HG03280 (cell line): Measurements from ENCODE around the gene UBR1.
"Not testable (repeated sequence)": the region's sequence is repeated elsewhere in the genome, so short reads cannot be mapped to it uniquely, and the experiment has no call there.

Experiments used
- ATAC-seq: cut with Tn5 transposase; IDR thresholded peaks from one replicate; pipeline ENCODE4 v1.9.1; 2021; ENCODE audit warnings: mild to moderate bottlenecking, moderate library complexity; ENCODE audit not compliant: unreplicated experiment

UBR1 gene

DNA sequence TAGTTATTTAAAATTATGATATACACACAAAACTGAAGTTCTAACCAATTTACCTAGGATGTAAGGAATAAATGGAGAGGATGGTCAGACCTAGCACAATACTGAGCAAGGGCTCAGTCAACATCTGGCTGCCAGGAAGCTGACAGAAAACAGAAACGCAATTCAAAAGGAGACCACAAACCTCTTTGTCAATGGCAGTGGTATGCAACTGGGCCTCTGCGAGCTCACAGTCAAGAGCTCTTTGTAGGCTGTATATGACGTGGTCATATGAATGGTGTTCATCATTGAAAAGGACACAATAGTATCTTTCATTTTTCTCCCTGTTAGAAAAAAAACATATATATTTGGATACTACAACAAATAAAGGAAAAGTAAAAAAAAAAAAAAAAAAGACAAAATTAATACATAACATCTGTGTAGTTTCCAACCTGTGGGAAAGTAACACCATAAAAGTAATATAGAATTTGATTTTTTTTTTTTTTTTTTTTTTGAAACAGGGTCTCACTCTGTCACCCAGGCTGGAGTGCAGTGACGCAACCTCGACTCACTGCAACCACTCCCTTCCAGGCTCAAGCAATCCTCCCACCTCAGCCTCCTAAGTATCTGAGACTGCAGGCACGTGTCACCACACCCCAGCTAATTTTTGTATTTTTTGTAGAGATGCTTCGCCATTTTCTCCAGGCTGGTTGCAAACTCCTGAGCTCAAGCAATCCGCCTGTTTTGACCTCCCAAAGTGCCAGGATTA, 37.9 kb downstream of the UBR1 start:
- no peak for ATAC-seq

DNA sequence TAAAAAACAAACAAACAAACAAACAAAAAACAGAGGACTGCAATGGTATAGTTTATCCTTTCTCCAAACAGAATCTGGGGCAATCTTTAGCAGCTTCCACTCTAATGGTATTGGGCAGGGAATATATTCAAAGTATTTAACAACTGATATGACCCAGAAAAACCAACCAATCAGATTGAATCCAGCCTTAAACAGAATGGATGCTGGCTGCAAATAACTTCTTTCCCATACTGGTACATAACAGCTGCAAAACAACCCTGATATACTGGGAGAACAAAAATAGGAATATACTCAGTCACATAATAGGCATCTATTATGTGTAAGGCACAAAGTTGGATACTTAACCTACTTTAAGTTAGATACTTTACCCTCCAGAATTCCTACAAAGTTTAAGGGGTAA, 49.1 kb downstream of the UBR1 start:
- no peak for ATAC-seq

DNA sequence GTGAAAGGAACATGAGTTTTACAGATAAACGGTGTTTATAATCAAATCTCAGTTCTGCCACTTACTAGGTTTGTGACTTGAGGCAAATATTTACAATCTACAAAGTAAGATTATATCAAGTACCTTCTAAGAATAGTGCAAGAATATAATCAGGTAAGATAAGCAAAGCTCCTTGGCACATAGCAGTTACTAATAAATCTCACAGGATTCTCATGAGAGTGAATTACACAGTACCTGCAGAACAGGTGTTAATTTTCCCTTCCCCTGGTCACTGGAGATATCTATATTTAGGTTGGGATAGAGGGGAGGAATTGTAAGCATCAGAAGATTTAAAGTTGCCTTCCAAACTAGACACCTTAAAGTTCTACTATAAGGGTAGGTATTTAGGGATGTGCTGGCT, 53.0 kb downstream of the UBR1 start:
- no peak for ATAC-seq

DNA sequence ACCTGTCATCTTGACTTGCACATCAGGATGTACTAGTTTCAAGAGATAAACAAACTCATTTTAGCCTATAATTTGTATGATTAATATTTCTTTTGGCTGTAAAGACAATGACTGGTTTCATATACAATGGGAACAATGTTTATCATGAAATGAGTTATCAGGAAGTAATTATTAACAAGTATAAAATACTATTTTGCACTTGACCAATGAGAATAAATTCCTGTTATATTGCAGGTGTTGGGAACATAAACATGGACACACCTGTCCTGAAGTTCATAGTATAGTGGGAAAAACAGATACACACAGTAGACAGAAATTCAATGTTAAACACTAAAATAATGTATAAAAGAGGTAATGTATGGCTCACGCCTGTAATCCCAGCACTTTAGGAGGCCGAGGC, 56.9 kb downstream of the UBR1 start:
- no peak for ATAC-seq

DNA sequence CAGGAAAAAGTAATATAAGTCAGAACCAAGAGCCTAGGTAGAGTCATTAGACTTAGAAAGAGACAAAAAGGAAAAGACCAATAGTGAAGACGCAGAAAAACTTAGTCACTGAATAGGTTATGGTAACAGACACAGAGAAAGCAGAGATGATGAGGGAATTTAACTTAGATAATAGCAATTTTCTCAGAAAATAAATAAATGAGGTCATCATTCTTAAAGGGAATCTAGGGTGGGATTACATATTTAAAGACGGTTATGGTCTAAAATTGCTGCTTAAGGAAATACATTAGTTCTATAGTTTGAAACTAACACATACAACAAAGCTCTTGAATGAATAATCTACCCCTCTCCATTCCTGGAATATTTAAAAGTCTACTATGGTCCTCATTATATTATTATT, 59.4 kb downstream of the UBR1 start:
- ATAC-seq = no peak

DNA sequence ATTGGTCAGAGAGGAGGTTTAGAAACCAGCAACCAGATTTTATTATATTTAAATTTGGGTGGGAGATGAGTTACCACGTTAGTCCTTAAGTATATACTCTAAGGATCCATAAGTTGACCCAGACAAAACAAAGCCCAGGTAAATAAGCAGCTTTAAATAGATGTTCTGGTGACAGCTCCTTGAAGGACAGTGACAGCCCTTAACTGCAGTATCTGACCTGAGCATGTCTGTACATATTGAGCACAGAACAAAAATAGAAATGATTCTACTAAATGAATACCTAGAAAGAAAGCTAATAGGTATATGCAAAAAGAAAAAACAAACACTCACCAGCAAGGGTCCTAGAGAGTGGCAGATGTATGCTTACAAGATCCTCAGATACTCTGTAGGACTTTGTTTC, 63.0 kb downstream of the UBR1 start:
- ATAC-seq = no peak

DNA sequence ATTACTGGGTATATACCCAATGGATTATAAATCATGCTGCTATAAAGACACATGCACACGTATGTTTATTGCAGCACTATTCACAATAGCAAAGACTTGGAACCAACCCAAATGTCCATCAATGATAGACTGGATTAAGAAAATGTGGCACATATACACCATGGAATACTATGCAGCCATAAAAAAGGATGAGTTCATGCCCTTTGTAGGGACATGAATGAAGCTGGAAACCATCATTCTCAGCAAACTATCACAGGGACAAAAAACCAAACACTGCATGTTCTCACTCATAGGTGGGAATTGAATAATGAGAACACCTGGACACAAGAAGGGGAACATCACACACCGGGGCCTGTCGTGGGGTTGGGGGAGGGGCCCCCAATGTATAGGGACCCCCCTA, 64.8 kb downstream of the UBR1 start:
- ATAC-seq = not testable (repeated sequence)

DNA sequence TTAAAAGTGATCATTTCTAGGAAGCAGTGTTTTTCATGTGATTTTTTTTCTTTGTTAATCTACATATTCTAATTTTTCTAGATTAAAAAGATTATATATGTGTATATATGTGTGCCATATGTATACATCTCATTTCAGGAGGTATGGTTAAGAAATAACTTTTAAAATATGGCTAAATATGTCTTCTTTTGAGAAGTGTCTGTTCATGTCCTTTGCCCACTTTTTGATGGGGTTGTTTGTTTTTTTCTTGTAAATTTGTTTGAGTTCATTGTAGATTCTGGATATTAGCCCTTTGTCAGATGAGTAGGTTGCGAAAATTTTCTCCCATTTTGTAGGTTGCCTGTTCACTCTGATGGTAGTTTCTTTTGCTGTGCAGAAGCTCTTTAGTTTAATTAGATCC, 70.6 kb downstream of the UBR1 start:
- not testable (repeated sequence) for ATAC-seq

DNA sequence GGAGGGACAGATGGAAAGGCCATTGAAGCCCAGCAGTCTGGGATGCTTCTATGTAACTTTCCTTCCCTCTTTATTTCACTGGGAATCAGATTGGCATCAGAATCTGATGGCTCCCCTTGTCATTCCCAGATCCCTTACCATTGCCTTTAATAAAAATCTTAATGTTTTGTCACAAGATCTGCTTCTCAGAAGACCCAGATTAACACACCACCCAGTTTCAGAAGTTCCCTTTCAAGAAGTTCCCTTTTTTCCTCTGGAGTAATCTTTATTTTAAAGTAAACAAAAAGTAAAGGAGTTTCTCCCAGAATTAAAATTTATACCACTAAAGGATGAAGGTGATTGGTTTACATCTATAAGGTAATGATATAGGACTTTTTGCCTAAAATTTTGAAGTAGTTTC, 76.4 kb downstream of the UBR1 start:
- ATAC-seq = no peak

DNA sequence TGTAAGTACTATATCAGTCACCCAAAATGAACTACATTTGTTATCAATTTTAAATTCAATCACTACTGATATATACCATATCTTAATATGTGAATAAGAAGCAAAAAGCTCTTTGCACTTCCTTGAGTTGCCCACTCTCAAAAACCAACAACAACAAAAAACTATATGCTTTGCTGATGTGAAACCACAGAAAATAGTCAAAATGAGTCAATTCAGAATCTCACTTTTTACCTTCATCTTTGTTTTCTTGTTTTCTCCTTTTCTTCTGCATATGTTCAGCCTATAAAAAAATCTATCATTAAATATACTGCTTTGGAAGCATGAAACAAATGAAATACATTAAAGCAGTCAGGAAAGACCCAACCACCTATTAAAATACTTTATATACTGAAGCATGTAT, 80.7 kb downstream of the UBR1 start:
- ATAC-seq = no peak

DNA sequence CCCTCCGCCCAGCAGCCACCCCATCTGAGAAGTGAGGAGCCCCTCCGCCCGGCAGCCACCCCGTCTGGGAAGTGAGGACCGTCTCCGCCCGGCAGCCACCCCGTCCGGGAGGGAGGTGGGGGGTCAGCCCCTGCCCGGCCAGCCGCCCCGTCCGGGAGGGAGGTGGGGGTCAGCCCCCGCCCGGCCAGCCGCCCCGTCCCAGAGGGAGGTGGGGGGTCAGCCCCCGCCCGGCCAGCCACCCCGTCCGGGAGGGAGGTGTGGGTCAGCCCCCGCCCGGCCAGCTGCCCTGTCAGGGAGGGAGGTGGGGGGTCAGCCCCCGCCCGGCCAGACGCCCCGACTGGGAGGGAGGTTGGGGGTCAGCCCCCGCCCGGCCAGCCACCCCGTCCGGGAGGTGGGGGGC, 91.2 kb downstream of the UBR1 start:
- not testable (repeated sequence) for ATAC-seq

DNA sequence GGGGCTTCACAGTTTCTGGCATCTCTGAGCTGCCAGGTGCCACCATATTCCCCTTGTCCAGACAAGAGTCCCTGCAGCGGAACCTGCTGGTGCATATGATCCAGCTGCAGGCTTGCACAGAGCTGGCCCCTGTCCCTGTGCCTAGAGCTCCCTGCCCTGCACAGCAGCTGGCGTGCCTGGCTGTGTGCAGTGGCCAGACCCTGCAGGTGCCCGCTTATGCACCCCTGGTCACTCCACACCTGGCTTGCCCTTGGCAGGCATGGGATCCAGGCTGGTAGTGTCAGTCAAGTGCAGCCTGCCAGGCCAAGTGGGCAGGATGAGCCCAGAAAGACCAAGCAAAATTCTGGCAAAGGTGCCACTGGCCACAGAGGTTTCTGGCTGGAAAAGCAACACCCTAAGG, 96.6 kb downstream of the UBR1 start:
- ATAC-seq = no peak

DNA sequence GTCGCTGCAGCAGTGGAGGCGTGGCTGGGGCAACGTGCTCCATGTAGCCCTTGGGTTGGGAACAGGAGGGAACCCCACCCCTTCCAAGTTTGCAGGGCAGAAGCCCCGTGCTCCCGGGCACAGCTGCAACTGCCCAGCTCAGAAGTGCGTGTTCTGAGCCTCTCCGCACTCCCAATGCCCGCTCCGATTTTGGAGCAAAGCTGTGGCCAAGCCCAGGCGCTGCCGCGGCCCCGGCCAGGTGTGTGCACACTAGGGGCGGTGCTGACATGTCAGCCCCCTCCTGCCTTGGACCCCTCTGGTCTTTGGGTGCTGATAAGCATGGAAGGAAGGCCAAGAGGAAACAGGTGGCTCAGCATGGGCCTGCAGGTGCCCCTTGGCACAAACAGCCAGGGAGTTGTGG, 97.7 kb downstream of the UBR1 start:
- ATAC-seq = no peak

DNA sequence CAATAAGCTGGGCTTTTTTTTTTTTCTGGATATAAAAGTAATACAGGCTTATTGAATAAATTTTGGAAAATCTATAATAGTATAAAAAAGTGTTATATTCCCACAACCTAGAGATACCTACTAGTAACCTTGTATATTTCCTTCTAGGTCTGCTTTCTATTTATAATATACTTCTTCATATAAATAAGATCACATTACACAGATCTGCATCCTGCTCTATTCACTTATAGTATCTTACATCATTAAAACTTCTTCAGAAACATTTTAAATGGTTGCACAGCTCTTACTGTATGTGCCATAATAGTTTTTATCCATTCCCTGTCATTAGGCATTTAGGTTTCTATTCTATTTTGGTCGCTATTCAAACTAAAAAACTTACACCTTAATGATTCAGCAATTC, 98.3 kb downstream of the UBR1 start:
- ATAC-seq = no peak

DNA sequence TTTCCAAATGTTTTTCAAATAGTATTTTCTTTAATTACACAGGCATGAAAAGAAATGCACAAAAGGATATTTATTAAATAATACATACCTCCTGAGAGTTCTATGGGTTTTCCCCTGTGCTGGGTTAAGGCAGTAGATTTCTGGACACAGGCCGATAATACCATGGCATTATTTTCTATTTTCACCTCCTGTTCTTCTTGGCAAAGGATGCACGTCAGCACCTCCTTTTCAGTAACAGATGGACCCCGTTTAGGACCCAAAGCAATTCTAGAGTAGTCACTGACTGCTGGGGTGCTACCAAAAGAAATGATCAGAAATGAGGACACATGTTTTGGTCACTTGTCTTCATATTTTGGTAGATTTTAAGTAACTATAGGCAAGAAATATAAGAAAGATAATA, 98.8 kb downstream of the UBR1 start:
- ATAC-seq = no peak

DNA sequence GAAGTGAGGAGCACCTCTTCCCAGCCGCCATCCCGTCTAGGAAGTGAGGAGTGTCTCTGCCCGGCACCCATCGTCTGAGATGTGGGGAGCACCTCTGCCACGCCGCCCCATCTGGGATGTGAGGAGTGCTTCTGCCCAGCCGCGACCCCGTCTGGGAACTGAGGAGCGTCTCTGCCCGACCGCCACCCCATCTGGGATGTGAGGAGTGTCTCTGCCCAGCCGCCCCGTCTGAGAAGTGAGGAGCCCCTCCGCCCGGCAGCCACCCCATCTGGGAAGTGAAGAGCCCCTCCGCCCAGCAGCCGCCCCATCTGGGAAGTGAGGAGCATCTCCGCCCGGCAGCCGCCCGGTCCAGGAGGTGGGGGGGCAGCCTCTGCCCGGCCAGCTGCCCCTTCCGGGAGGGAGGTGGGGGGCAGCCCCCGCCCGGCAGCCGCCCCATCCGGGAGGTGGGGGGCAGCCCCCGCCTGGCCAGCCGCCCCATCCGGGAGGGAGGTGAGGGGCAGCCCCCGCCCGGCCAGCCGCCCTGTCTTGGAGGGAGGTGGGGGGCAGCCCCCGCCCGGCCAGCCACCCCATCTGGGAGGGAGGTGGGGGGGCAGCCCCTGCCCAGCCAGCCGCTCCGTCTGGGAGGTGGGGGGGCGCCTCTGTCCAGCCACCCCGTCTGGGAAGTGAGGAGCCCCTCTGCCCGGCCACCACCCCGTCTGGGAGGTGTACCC, 100.8 kb downstream of the UBR1 start:
- not testable (repeated sequence) for ATAC-seq

DNA sequence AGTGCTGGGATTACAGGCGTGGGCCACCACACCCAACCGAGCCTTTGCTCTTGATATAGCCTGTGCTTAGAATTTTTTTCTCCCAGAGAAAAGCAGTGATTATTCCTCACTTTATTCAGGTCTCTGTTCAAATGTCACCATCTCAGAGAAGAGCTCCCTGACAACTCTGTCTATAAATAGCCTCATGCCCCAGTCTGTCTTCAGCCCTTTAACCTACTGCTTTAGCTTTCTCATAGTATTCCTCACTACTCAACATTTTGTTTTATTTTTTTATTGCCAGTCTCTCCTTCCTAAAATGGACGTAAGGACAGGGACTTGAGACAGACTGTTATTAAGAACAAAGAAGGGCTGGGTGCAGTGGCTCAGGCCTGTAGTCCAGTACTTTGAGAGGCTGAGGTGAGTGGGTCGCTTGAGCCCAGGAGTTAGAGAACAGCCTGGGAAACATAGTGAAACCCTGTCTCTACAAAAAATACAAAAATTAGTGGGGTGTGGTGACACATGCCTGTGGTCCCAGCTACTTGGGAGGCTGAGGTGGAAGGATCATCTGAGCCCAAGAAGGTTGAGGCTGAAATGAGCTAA, 106.5 kb downstream of the UBR1 start:
- ATAC-seq = no peak

DNA sequence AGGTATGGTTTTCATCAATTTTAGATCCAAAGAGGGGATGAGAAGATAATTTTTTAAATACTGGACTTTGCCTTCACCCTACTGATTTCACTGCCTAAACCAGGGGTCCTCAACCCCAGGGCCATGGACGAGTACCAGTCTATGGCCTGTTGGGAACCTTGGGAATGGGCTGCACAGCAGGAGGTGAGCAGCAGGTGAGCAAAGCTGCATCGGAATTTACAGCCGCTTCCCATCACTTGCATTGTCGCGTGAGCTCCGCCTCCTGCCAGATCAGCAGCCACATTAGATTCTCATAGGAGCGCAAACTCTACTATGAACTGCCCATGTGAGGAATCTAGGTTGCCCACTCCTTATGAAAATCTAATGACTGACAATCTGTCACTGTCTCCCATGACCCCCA, 109.0 kb downstream of the UBR1 start:
- no peak for ATAC-seq

DNA sequence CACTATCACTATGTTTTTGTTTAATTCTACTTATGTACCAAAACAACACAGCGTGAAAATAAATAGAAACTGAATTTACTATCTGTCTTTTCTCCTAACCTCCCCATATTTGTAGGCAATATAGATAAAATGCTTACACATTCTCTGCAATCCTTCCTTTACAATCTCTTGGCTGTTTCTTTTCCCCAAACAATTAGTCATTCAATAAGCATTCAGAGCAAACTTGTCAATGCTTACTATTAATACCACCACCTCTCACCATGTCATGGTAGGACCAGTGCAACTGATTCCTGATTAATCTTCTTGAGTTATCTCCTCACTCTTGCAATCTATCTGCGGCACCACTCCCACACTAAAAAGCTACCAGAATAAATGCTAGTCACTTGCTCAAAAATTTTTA, 111.3 kb downstream of the UBR1 start:
- ATAC-seq = no peak

DNA sequence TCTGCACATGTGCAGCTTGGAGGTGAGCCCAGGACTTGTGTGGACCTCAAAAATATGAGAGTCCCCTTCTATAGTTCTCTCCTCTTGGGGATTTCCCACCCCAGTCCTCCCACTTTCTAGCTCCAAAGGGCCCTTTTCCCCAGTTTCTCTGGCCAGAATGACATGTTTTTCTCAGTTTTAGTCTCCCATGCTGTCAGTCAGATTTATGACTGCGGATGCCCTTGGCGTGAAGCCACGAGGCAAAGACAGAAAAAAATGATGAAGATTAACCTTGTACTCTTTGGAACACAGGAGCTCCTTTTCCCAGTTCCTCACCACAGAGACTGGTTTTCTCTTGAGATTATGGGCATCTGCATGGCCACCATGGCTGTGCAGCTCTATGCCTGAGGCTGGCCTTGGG, 113.2 kb downstream of the UBR1 start:
- ATAC-seq = no peak

DNA sequence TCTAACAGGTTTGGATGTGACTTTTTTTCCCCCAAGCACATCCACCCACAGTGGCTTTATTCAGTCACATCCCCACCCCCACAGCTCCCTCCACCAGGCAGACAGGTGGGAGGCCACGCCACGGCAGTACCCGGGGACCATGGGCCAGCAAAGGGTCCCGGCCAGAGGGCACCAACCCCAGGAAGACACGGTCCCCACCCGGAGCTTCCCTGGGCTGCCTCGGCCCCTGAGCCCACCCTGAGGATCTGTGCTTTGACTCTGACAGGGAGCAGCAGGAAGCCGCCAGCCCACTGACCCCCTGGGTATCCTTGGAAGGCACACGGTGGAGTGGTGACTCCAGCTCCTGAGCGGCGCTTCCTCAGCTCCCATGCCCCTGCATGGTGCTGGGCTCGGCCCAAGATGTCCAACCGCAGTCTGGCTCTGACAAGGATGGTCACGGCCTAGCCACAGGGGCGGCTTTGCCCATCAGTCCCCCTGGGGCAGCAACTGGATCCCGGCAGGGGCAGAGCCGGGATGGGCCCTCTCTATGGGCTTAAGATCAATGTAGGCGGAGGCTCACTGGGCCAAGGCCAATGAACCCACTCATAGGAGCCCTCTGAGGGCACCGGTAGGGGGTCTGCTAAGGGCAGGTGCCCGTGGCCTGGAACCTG, 119.0 kb downstream of the UBR1 start:
- no peak for ATAC-seq

DNA sequence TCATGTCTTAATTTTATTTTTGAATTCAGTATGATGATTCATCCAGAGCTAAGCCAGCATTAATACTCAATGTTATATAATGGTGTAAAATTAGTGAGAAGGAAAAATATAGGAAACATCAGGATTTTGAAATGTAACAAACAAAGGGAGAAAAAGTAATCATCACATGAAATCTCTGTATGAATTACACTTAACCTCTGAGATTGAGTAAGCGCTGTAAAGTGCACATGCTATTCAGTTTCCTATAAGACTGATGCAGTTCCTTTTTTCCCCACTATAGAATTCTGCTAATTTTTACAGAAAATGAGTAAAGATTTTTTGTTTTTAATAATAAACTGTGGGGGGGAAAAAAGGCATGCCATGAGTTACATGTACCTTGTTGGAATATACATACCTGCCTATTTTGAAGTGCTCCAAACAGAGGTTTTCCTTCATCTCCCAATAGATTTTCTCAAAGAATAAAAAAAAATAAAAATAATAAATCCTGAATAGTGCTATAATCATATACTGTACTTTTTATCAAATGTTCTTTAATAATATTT, 121.3 kb downstream of the UBR1 start:
- no peak for ATAC-seq
